ENCODE measurements around the gene AQP7. TPM values are rescaled to one million over a fixed set of nuclear protein-coding genes. Genes with fewer than 3 reads are reported as not detected.
"Not testable (repeated sequence)": the region's sequence is repeated elsewhere in the genome, so short reads cannot be mapped to it uniquely, and the experiment has no call there.

The AQP7 gene
- total RNA-seq, 2 experiments from 2014 or later = not detected

- H3K27ac Mint-ChIP-seq = no peak overlapping the region
- no peaks in the 10 kb centered on the region for H3K9me3 Mint-ChIP-seq
- no peak overlapping the region for H3K4me3 Mint-ChIP-seq
- no peaks in the 10 kb centered on the region for H3K4me1 Mint-ChIP-seq
- no peaks in the 10 kb centered on the region for H3K27me3 Mint-ChIP-seq
- DNase-seq = no peak
- no peaks in the 10 kb centered on the region for H3K36me3 Mint-ChIP-seq
These were observed 36.7 kb upstream of the AQP7 start for GRCh38 chr9:33438926-33439680.

GRCh38 chr9:33437898-33438297 lies 35.5 kb upstream of the AQP7 start:
- H3K4me1 Mint-ChIP-seq = no peaks in the 10 kb centered on the region
- H3K27me3 Mint-ChIP-seq = no peaks in the 10 kb centered on the region
- H3K9me3 Mint-ChIP-seq = no peaks in the 10 kb centered on the region
- no peak overlapping the region for H3K4me3 Mint-ChIP-seq
- H3K36me3 Mint-ChIP-seq = no peaks in the 10 kb centered on the region
- no peak overlapping the region for H3K27ac Mint-ChIP-seq
- DNase-seq = no peak

GRCh38 chr9:33437205-33437604 lies 34.8 kb upstream of the AQP7 start:
- H3K27ac Mint-ChIP-seq = no peak overlapping the region
- H3K9me3 Mint-ChIP-seq = no peaks in the 10 kb centered on the region
- H3K27me3 Mint-ChIP-seq = no peaks in the 10 kb centered on the region
- H3K4me1 Mint-ChIP-seq = no peaks in the 10 kb centered on the region
- no peak overlapping the region for H3K4me3 Mint-ChIP-seq
- no peaks in the 10 kb centered on the region for H3K36me3 Mint-ChIP-seq
- no peak for DNase-seq

GRCh38 chr9:33436445-33436844 lies 34.1 kb upstream of the AQP7 start:
- Mint-ChIP-seq H3K4me1 (no peaks in the 10 kb centered on the region), H3K27me3 (no peaks in the 10 kb centered on the region), H3K27ac (no peak overlapping the region), H3K4me3 (no peak overlapping the region), H3K36me3 (no peaks in the 10 kb centered on the region), H3K9me3 (no peaks in the 10 kb centered on the region)
- no peak for DNase-seq

- H3K4me1 Mint-ChIP-seq = no peaks in the 10 kb centered on the region
- H3K27ac Mint-ChIP-seq = no peak overlapping the region
- no peak for DNase-seq
- H3K27me3 Mint-ChIP-seq = no peaks in the 10 kb centered on the region
- no peaks in the 10 kb centered on the region for H3K9me3 Mint-ChIP-seq
- no peaks in the 10 kb centered on the region for H3K36me3 Mint-ChIP-seq
- no peak overlapping the region for H3K4me3 Mint-ChIP-seq
These were observed 33.5 kb upstream of the AQP7 start for GRCh38 chr9:33435821-33436277.

GRCh38 chr9:33434317-33435105 lies 32.1 kb upstream of the AQP7 start:
- no peaks in the 10 kb centered on the region for H3K9me3 Mint-ChIP-seq
- DNase-seq = no peak
- H3K36me3 Mint-ChIP-seq = no peaks in the 10 kb centered on the region
- no peak overlapping the region for H3K4me3 Mint-ChIP-seq
- no peak overlapping the region for H3K27ac Mint-ChIP-seq
- H3K27me3 Mint-ChIP-seq = no peaks in the 10 kb centered on the region
- H3K4me1 Mint-ChIP-seq = no peaks in the 10 kb centered on the region

- no peak overlapping the region for H3K27ac Mint-ChIP-seq
- no peaks in the 10 kb centered on the region for H3K27me3 Mint-ChIP-seq
- no peaks in the 10 kb centered on the region for H3K4me1 Mint-ChIP-seq
- H3K9me3 Mint-ChIP-seq = no peaks in the 10 kb centered on the region
- DNase-seq = no peak
- no peaks in the 10 kb centered on the region for H3K36me3 Mint-ChIP-seq
- H3K4me3 Mint-ChIP-seq = no peak overlapping the region
These were observed 31.5 kb upstream of the AQP7 start for GRCh38 chr9:33433871-33434270.

GRCh38 chr9:33431420-33431819 lies 29.1 kb upstream of the AQP7 start:
- Mint-ChIP-seq H3K27ac (no peak overlapping the region), H3K4me1 (no peaks in the 10 kb centered on the region), H3K9me3 (no peaks in the 10 kb centered on the region), H3K27me3 (no peaks in the 10 kb centered on the region), H3K4me3 (no peak overlapping the region), H3K36me3 (no peaks in the 10 kb centered on the region)
- DNase-seq = no peak

- H3K9me3 Mint-ChIP-seq = no peaks in the 10 kb centered on the region
- no peaks in the 10 kb centered on the region for H3K36me3 Mint-ChIP-seq
- DNase-seq = no peak
- no peak overlapping the region for H3K4me3 Mint-ChIP-seq
- H3K27me3 Mint-ChIP-seq = no peaks in the 10 kb centered on the region
- H3K27ac Mint-ChIP-seq = no peak overlapping the region
- H3K4me1 Mint-ChIP-seq = no peaks in the 10 kb centered on the region
These were observed 28.6 kb upstream of the AQP7 start for GRCh38 chr9:33430942-33431341.

GRCh38 chr9:33429256-33429985 lies 27.1 kb upstream of the AQP7 start:
- Mint-ChIP-seq H3K4me3 (no peak overlapping the region), H3K4me1 (no peaks in the 10 kb centered on the region), H3K9me3 (no peaks in the 10 kb centered on the region), H3K27ac (no peak overlapping the region), H3K27me3 (no peaks in the 10 kb centered on the region), H3K36me3 (no peaks in the 10 kb centered on the region)
- no peak for DNase-seq

- Mint-ChIP-seq H3K27me3 (no peaks in the 10 kb centered on the region), H3K4me3 (no peak overlapping the region), H3K36me3 (no peaks in the 10 kb centered on the region), H3K27ac (no peak overlapping the region), H3K4me1 (no peaks in the 10 kb centered on the region), H3K9me3 (no peaks in the 10 kb centered on the region)
- DNase-seq = no peak
These were observed 24.5 kb upstream of the AQP7 start for GRCh38 chr9:33426843-33427293.

- Mint-ChIP-seq H3K4me3 (no peak overlapping the region), H3K4me1 (no peaks in the 10 kb centered on the region), H3K27me3 (no peaks in the 10 kb centered on the region), H3K27ac (no peak overlapping the region), H3K9me3 (no peaks in the 10 kb centered on the region), H3K36me3 (no peaks in the 10 kb centered on the region)
- DNase-seq = no peak
These were observed 22.8 kb upstream of the AQP7 start for GRCh38 chr9:33425128-33425533.

GRCh38 chr9:33424492-33424891 lies 22.1 kb upstream of the AQP7 start:
- not testable (repeated sequence) for H3K4me1 Mint-ChIP-seq

GRCh38 chr9:33424043-33424442 lies 21.7 kb upstream of the AQP7 start:
- not testable (repeated sequence) for H3K9me3 Mint-ChIP-seq, H3K4me1 Mint-ChIP-seq

More at GRCh38 chr9:33424492-33424891, 22.1 kb upstream of the AQP7 start:
- H3K27me3 Mint-ChIP-seq, H3K27ac Mint-ChIP-seq, H3K9me3 Mint-ChIP-seq, H3K36me3 Mint-ChIP-seq, H3K4me3 Mint-ChIP-seq, DNase-seq: not testable (repeated sequence)

GRCh38 chr9:33419708-33420303 lies 17.4 kb upstream of the AQP7 start:
- DNase-seq = no peak
- Mint-ChIP-seq H3K4me3 (no peak overlapping the region), H3K4me1 (peaks cover 29% of the 10 kb centered on the region), H3K9me3 (no peaks in the 10 kb centered on the region), H3K27me3 (no peaks in the 10 kb centered on the region), H3K27ac (no peak overlapping the region), H3K36me3 (no peaks in the 10 kb centered on the region)

More at GRCh38 chr9:33424043-33424442, 21.7 kb upstream of the AQP7 start:
- not testable (repeated sequence) for H3K36me3 Mint-ChIP-seq, DNase-seq, H3K27me3 Mint-ChIP-seq, H3K27ac Mint-ChIP-seq, H3K4me3 Mint-ChIP-seq
